COLO668 (cell line): ENCODE data around the gene OR10H5.
A peak's percentile ranks its signal among the peaks of the same experiment; 100 is the strongest.
"Not testable (repeated sequence)": the region's sequence is repeated elsewhere in the genome, so short reads cannot be mapped to it uniquely, and the experiment has no call there.

Source experiments
- DNase-seq: peaks from one replicate; lab custom pipeline; 2025; ENCODE audit not compliant: unreplicated experiment; lab: John Stamatoyannopoulos, UW

Gene OR10H5

GRCh38 chr19:15810335-15810734 is 22.9 kb downstream of the OR10H5 start:
- DNase-seq: no peak

GRCh38 chr19:15811476-15811875 is 24.0 kb downstream of the OR10H5 start:
- no peak for DNase-seq

GRCh38 chr19:15812060-15812722 is 24.7 kb downstream of the OR10H5 start:
- no peak for DNase-seq

- no peak for DNase-seq
These were observed 26.5 kb downstream of the OR10H5 start for GRCh38 chr19:15813916-15814315.

GRCh38 chr19:15815306-15815705 is 27.8 kb downstream of the OR10H5 start, which contains the start of gene OR10H1:
Gene OR10H1, minus strand, starts transcription at chr19:15815664. Its CDS starts 7,627 bp downstream, at chr19:15808037.
- DNase-seq: peak; percentile 3

GRCh38 chr19:15820646-15821045 is 33.2 kb downstream of the OR10H5 start:
- DNase-seq: no peak

- DNase-seq: no peak
These were observed 38.3 kb downstream of the OR10H5 start for GRCh38 chr19:15825753-15826152.

- DNase-seq: no peak
These were observed 40.7 kb downstream of the OR10H5 start for GRCh38 chr19:15828121-15828610.

GRCh38 chr19:15828611-15829305 is 41.3 kb downstream of the OR10H5 start:
- not testable (repeated sequence) for DNase-seq

GRCh38 chr19:15829306-15829698 is 41.8 kb downstream of the OR10H5 start:
- no peak for DNase-seq

GRCh38 chr19:15829786-15830185 is 42.3 kb downstream of the OR10H5 start:
- no peak for DNase-seq

- DNase-seq: no peak
These were observed 44.2 kb downstream of the OR10H5 start for GRCh38 chr19:15831626-15832025.

- not testable (repeated sequence) for DNase-seq
These were observed 46.8 kb downstream of the OR10H5 start for GRCh38 chr19:15834232-15834631.

GRCh38 chr19:15835565-15836329 is 48.3 kb downstream of the OR10H5 start:
- DNase-seq: not testable (repeated sequence)

- DNase-seq: peak; percentile 74
These were observed 49.1 kb downstream of the OR10H5 start for GRCh38 chr19:15836330-15837220.

GRCh38 chr19:15837221-15837731 is 49.8 kb downstream of the OR10H5 start:
- no peak for DNase-seq

- no peak for DNase-seq
These were observed 50.9 kb downstream of the OR10H5 start for GRCh38 chr19:15838351-15838750.

- DNase-seq: not testable (repeated sequence)
These were observed 52.4 kb downstream of the OR10H5 start for GRCh38 chr19:15839888-15840287.

GRCh38 chr19:15840833-15841232 is 53.4 kb downstream of the OR10H5 start:
- no peak for DNase-seq

GRCh38 chr19:15841875-15842569 is 54.6 kb downstream of the OR10H5 start:
- DNase-seq: no peak
